Stimulated activated CD4-positive, alpha-beta T cell treated with anti-CD3 and anti-CD28 coated beads, Interleukin-12 subunit alpha, Interleukin-12 subunit beta, amount 100 ng/mL, for 4 hours (primary cell): ENCODE data around the gene ANK3.
"Not testable (repeated sequence)": the region's sequence is repeated elsewhere in the genome, so short reads cannot be mapped to it uniquely, and the experiment has no call there.

Source experiments
- DNase-seq: peaks from one replicate; pipeline ENCODE4 v3.0.0-alpha.2; 2020

ANK3 gene

DNA sequence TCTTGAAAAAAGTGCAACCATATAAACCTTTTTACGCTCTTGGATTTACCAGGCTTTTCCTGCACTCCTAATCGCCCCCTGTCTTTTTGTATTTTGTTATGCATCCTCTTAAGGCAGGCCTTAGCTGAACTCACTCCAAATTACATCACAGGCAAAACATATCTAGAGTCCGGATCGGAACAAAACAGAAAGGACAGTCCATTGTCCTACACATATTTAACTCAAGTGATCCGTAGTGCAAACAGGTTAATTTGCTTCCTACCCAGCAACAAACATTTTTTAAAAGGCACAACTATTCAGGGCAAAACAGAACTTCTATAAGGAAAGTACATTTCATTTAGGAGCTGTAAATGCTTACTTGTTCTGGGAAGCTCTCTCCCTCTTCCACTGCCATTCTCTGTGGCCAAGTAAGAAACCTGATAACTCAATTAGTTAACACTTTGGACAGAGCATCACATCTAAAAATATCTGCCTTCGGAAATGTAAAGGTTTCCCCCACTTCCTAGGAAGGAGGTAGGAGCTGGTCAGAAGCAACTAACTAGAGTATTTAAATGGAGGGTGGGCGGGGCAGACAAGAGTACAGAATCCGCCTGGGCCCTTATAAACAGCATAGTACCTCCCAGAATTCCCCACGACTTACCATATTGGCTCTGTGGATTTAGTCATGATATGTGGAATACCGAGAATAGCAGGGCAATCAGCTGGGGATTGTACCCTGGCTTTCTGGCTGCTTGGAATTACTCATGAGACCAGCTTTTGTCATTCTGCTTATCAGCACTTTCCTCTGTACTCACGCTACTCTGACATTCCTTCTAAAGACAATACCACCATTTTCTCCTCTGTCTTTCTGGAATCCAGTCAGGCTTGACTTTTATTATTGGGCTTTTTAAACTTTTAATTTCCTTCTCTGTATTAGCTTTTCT is 89.5 kb downstream of the ANK3 start:
- DNase-seq: no peak

DNA sequence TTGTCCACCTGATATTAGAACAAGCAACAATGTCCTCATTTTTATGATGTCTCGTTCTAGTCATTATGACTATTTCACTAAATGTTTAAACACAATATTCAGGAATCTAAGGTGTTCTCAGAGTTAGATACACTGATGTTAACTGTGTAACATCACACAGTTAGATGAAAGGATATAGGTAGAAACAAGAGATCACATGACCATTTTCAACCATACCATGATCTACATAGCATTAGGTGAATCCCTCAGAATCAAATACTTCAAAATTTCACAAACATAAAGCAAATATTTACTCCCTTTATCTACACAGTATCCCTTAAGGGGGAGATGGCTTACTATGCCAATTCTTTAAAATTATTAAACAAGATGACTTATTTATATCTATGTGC is 90.3 kb downstream of the ANK3 start:
- no peak for DNase-seq

DNA sequence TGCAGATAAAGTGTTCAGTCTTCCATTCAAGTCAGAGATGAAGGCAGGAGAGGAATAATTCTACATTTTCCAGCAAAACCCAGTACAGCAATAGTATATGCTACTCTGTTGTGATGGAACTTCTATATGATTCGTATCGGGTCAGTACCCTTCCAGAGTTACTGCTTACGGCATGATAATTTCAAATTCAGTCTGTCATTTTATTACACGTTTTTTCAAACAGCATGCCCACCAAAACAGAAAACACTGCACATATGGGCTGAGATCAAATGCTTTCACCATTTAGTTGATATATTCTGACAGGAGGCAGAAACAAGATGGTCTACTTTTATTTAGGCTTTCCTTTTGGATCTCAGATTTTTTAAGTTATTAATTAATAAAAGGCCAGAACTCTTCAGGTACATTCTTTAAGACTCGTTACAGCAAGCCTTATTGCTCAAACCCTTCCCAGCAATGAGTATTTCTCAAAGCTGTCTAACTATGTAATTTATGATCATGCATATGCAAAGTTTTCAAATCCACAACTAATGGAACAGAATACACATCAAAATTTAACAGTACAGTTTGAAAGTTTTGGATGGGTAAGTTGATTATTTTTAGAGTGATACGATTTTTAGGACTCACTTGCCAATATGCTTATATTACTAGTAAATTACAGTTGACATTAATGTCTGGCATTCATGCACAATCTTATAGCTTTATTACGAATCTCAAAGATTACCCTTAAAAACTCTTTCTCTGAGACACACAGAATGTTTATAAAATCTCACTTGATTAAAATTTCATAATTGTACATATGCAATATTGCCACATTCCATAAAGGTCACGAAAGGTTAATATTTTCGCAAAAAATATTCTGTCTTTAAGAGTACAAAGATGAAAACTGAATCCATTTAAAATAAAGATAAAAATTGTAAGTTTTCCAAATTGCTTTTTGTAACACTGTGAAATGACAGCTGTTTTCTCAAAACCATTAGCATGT is 91.0 kb downstream of the ANK3 start:
- DNase-seq: no peak

DNA sequence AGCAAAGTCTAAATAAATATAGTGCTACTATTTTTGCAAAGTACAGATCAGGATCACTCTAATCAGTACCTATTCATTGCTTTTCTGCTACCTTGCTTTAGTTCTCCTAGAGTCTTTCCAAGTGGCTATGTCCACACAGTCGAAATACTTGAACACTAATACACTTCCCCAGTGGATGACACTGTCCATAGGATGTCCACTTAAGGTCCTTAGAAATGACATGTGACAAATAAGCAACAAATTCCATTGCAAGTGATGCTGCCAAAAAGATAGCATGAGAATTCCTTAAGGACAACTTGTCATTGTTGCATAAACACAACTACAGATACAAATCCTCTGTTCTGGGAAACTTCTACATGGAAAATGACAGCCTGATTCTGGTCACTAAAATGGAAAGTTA is 93.6 kb downstream of the ANK3 start:
- DNase-seq: no peak

DNA sequence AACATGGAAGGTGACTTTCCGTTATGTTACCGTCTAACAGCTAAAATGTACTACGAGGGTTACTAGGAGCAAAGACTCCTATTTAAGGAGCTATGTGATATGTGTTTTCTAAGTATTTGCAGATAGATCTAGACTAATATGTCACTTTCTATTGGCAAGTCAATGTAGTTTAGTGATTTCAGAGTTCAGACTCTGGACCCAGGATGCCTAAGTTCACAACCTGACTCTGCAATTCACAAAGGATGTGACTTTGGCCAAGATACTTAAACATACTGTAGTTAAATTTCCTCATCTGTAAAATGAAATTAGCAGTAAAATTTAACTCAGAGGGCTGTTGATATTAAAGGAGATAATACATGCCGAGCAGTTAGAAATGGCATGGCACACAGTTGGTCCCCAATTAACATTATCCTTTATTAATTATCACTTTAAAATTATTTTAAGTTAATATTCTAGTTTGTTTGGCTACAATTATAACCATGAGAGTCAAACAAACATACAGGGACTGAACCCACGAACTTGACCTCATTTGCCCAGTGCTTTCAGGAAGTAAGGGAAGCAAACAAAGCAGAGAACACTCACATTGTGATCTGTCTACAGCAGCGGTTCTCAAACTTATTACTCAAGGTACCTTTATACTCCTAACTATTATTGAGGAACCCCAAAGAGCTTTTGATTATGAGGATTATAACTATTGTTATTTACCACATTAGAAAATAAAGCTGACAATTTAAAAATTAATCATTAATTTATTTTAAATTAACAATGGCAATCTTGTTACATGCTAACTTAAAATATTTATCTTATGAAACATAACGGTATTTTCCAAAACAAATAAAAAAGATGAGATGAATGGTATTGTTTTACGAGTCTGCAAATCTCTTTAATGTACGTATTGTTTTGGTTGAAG is 94.4 kb downstream of the ANK3 start:
- no peak for DNase-seq

DNA sequence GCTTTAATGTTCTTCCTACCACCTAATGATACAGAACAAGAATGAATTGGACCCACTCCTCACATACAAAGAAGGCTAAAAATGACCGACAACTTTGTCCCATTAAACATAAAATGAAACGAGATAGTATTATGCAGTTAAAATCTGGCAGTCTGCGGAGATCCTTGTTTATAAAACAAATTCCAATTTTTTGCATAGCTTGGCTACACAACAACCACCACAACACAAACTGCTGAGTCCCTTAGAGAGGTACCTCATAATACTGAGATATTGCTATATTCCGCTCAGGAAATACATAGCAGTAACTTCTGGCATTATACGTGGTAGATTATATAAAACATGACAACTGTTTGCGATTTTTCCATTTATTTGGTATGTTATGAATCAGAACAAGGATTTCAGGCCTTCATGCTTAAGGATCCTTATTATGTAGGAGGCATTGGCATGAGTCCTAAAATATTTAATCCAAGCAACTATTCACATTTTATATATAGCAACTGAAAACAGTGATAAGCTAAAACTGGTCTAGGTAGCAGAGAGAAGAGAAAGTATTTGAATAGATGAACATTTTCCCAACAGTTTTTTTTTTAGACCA is 96.0 kb downstream of the ANK3 start:
- DNase-seq: no peak

DNA sequence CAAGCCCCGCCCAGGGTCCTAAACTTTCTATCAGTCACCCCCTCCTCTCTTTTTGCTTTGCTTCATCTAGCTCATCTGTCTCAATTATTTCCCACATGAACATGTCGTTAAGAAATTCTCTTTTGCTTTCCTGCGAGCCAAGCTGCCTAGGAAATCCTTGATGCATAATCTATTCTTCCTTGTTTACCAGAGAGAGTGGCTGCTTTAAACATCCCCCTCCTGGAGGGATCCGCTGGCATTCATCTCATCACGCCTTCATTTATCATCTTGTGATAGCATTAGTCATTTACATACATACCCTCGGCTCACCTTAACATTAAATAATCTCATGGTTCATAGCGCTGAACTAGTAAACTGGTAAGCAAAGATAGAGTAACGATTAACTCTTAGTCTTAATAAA is 96.7 kb downstream of the ANK3 start:
- no peak for DNase-seq

DNA sequence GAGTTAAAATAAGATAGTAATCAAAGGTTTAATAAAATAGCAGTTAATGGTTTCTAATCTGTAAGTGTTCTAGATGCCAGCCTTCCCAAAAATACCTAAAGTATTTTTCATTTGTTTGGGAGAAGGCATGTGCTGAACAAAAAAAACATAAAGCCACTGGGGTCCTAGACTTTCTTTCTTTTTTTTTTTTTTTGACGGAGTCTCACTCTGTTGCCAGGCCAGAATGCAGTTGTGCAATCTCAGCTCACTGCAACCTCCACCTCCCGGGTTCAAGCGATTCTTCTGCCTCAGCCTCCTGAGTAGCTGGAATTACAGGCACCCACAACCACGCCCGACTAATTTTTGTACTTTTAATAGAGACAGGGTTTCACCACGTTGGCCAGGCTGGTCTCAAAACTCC is 97.1 kb downstream of the ANK3 start:
- not testable (repeated sequence) for DNase-seq

DNA sequence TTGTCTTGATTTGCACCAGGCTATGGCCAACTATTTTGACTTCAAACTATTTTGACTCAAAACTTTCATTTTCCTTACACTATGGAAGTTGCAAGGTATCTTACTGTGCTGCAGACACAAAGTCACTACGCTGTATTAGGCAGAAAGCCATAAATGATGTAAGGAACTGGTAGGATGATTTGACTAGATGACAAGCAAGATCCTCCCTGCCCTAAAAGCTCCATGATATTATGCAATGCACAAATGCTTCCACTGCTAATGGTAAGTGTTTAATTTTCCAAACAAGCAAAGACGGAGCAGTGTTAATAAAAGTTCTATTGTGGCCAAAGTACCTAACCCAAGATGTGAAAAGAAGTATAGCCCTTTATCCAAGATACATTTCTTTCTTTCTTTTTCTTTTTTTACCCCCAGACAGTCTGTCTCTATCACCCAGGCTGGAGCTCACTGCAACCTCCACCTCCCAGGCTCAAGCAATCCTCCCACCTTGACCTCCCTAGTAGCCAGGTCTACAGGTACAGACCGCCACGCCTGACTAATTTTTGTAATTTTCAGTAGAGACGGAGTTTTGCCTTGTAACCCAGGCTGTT is 98.2 kb downstream of the ANK3 start:
- no peak for DNase-seq

DNA sequence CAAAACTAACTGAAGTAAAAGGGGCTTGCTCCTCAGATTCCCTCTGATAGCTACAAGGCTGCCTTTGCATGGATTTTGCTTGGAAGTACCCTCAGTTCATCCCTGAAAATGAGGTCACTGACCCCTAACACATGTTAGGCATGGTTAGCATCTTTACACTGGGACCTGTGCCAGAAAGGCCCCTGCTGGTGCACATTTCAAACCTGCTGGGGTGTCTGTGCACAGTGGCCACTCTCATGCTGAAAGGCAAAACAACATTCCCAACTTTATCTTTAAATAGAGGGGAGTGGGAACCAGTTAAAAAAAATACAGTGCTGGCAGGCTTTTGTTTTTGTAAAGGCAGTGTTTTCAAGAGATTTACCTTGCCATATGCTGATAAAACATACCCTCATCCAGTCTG is 99.1 kb downstream of the ANK3 start:
- DNase-seq: no peak

DNA sequence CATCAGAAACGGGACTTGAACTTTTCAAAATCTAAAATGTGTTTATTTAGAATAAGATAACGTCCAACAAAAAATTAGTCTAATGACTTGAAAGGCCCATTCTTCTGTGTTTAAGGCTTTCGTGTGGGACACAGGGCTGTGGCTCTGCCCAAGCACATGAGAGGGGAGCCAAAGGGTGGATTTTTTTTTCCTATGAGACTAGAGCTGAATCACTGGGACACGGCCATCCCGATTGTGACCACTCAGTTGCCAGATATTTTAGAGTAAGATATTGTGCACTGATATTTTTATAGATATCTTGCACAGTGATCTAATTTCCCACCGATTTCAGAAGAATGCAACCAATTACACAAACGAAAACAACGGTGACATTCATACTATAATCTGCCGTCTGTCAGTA is 99.9 kb downstream of the ANK3 start:
- DNase-seq: no peak

DNA sequence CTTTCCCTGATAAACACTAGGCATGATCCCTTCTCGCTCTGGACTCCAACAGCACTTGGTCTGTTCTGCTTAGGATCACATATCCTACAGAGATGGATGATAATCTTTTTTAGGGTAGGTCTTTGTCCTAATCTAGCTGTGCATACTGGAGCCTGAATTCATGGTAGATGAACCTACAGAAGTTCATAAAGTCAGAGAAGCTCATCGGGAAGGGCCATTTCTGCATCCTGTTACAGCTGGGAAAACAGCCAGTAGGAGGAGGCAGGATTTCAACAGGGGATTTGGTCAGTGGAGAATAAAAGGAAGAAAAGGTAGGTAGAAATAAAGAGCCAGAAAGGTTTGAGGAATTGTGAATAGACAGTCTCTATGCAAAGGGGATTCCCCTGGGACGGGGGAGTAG is 101.4 kb downstream of the ANK3 start:
- DNase-seq: no peak

DNA sequence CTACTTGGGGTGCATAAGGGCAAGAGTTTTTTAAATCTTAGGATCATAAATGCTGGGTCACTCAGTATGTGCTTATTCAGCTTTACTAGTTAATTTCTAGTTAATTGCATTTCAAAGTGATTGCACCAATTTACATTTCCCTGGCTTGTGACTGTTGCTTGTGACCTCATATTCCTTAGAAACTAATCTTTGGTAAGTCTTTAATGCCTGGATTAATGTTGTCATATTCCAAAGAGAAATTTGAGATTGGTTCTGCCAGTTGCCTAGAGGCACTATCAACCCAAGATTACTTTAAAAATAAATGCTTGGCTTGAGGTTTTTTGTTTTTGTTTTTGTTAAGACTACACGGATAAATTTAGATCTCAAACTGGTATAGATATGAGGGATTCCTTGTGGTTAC is 103.1 kb downstream of the ANK3 start:
- no peak for DNase-seq

DNA sequence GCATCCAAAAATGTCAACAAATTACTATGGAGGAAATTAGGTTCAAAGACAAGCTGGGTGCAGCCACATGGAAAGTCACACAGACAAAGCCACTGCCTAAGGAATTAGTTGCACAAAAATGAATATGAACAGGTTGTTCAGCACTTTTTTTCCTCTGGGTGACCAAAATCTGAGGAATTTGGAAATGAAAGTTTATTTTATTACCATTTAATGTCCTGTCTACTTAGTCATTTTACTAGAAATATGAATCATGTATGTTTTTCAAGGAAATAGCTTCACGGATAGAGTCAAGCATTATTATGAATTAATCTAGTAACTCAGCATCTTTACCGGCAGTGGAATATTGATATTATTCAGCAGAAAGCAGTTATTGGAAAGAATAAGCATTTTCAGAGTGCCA is 106.3 kb downstream of the ANK3 start:
- DNase-seq: no peak

DNA sequence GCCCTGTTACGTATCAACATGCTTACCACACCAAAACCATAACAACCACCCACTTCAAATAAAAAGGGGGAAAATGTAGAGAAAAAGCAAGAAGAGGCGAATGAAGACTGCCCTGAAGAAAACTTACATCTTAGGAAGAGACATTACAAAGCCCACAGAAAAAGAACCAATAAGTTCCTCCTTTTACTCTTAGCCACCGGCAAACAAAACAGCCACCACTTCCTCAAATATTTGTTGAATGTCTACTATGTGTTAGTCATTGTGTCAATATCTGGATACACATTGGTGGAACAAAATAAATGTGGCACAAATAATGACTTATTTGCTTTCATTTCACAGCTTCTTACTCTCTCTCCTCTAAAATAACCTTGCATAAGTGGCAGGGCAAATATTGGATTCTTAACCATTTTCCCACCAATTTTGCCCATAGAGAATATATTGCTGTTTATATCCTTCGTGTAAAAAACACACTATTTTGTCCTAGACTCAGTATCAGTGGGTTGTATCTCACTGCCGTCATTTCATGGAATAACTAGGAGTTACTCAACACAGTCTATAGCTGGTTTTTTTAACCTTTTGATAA is 106.8 kb downstream of the ANK3 start:
- no peak for DNase-seq

DNA sequence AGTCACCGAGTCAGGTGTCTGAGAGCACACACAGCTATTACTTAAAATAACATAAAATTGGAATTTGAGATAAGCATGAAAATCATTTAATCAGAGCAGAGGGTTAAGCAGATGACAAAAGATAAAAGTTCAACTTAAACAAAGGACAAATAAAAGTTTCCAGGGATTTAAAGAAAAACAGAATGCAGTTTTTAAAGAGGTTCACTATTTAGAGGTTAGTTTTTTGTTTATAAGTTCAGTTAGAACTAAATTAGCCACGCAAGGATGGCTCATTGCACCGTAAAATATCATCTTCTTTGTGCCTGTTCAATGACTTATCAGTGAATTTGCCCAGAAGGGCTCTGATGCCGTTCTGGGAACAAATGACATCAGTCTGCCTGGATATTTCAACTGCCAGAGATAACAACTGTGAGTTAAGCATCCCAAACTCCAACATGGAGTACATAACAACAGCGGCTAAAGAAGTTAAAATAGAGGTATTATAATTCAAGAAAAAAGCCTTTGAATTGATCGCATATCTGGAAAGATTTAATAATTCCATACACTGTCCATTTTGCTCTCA is 107.8 kb downstream of the ANK3 start:
- no peak for DNase-seq

DNA sequence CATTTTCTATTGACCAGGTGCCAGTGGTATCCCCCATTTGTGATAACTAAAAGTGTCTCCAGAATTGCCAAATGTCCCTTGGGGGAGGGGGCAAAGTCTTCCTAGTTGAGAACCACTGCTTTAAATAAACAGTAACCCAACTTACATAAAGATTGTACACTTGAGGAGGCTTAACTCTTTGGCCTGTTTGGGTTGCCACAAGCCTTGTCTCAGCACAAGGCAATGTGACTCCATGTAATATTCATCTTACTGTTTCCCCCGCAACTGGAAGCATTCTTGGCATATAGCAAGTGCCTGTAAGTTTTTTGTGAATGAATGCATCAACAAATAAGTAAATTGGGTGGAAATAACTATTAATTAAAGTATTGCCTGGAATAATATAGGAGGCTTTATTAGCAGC is 108.3 kb downstream of the ANK3 start:
- DNase-seq: no peak

DNA sequence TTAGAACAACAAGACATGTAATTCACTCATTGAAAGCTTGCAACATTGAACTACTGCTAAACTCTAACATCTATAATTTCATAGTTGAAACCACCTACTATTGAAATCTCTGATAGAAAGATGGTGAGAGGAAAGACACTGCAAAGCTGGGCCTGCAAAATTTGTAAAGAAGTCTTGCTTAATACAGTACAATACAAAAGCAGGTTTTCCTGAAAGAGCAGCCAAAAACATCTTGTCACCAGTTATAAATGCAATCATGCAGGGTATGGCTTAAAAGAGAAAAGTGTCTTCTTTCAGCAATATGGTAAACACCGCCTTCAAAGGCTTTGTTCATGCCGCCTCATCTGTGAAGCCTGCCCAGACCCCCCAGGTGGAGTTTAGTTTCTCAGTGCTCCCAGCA is 109.2 kb downstream of the ANK3 start:
- DNase-seq: no peak

DNA sequence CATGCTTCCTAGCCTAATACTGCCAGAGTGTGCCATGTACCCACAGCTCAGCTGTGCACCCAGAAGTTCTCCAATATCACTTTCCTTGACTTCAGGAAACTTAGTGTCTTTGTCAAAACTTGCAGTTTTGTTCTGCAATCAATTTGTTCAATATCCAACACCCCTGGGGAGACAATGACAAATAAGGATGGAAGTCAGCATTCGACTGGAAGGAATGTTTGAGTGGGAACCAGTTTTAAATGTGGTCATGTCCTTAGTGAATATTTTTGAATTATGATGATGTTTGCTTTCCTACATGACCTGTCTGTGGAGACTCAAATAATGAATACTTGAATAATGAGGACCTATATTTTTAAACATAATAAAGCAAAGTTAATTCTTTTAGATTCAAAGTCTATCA is 112.0 kb downstream of the ANK3 start:
- DNase-seq: no peak

DNA sequence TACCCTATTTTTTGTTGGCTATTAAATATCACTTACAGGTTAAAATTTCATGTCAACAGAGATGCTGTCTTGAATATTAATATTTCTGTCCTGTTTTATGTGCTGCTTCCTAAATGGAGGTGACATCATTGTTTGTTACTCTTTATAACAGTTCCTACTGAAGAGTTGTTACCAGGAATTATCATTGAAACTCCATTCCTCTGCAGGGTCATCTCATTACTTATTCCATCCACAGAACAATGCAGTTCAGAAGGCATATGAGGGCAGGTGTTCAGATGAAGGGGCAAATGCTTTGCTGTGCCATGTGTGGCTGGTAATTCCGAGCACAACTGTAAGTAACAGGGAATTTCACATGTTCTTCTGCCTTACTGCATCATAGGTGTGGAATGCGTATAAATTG is 113.4 kb downstream of the ANK3 start:
- DNase-seq: no peak

DNA sequence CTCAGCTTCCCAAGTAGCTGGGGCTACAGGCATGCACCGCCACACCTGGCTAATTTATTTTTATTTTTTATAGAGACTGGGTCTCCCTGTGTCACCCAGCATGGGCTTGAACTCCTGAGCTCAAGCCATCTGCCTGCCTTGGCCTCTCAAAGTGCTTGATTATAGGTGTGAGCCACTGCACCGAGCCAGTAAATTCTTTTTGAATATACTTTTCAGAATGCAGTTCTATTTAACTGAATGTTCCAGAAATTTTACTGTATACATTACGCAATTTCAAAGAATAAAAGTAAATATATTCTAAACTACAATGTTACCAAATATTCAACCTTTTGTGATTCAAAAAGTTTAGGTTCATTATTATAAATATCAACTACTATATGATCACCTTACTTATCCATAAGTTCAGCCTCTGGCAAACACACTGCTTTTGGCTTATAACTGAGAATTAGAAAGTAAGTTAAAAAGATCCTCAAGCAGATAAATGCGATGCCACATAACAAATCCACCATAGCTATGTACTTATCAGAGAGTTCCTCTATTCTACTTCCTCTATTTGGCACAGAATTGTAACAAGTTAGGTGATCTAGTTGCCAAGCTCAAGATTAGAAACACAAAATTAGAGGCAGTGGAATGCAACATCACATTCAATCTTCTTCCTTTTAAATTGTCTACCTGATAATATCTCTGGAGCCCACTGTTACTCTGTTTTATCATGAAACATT is 118.2 kb downstream of the ANK3 start:
- DNase-seq: no peak
